GM18870 (cell line): ENCODE measurements around the gene CDCP1.
A peak's percentile ranks its signal among the peaks of the same experiment; 100 is the strongest.
"Not testable (repeated sequence)": the region's sequence is repeated elsewhere in the genome, so short reads cannot be mapped to it uniquely, and the experiment has no call there.

ENCODE experiments used
- ATAC-seq: cut with Tn5 transposase; IDR thresholded peaks from one replicate; pipeline ENCODE4 v1.9.1; 2021; ENCODE audit warnings: moderate library complexity; ENCODE audit not compliant: unreplicated experiment

Gene CDCP1

GRCh38 chr3:45171283-45171682, 25.1 kb upstream of the CDCP1 start:
- ATAC-seq = no peak

GRCh38 chr3:45170096-45170495, 23.9 kb upstream of the CDCP1 start:
- no peak for ATAC-seq

GRCh38 chr3:45169125-45169904, 23.1 kb upstream of the CDCP1 start:
- ATAC-seq = no peak

- ATAC-seq = no peak
Measured at GRCh38 chr3:45168451-45168850, 22.3 kb upstream of the CDCP1 start.

- ATAC-seq = peak; percentile 82
Measured at GRCh38 chr3:45167011-45167911, 21.1 kb upstream of the CDCP1 start.

GRCh38 chr3:45166321-45166879, 20.2 kb upstream of the CDCP1 start:
- no peak for ATAC-seq

GRCh38 chr3:45165497-45166283, 19.5 kb upstream of the CDCP1 start:
- no peak for ATAC-seq

- ATAC-seq = no peak
Measured at GRCh38 chr3:45164056-45164455, 17.9 kb upstream of the CDCP1 start.

- ATAC-seq = no peak
Measured at GRCh38 chr3:45163481-45163880, 17.3 kb upstream of the CDCP1 start.

GRCh38 chr3:45154641-45155147, 8.5 kb upstream of the CDCP1 start:
- no peak for ATAC-seq

GRCh38 chr3:45153658-45154437, 7.7 kb upstream of the CDCP1 start:
- ATAC-seq = no peak

- ATAC-seq = no peak
Measured at GRCh38 chr3:45152307-45152706, 6.1 kb upstream of the CDCP1 start.

GRCh38 chr3:45151100-45151499, 4.9 kb upstream of the CDCP1 start:
- ATAC-seq = no peak

- ATAC-seq = no peak
Measured at GRCh38 chr3:45148921-45149320, 2.7 kb upstream of the CDCP1 start.

GRCh38 chr3:45145223-45145622, 955 bp downstream of the CDCP1 start:
- no peak for ATAC-seq

GRCh38 chr3:45143673-45144671, 2.2 kb downstream of the CDCP1 start:
- no peak for ATAC-seq

- not testable (repeated sequence) for ATAC-seq
Measured at GRCh38 chr3:45140770-45141155, 5.4 kb downstream of the CDCP1 start.

GRCh38 chr3:45140141-45140769, 5.9 kb downstream of the CDCP1 start:
- no peak for ATAC-seq
